GM12878 (cell line): ENCODE measurements around the gene RAB44.

ENCODE experiments used
- EZH2 ChIP-seq: IDR thresholded peaks from 2 replicates; pipeline ENCODE4 v1.6.1; 2012; ENCODE audit warnings: low read depth, mild to moderate bottlenecking, control low read depth, inconsistent platforms, low read length, borderline replicate concordance; ENCODE audit not compliant: control insufficient read depth
- HDAC2 ChIP-seq: fragments of 200-600 bp; sonication (generic); IDR thresholded peaks from 2 replicates; pipeline ENCODE4 v1.6.1; 2017
- POLR2AphosphoS5 ChIP-seq: IDR thresholded peaks from 2 replicates; pipeline ENCODE4 v1.6.1; 2011; ENCODE audit warnings: mild to moderate bottlenecking, low read length, inconsistent platforms
- SIN3A ChIP-seq: IDR thresholded peaks from 2 replicates; pipeline ENCODE4 v1.6.1; 2012; ENCODE audit warnings: low read depth, low read length, improper control_type of control experiment
- ZZZ3 ChIP-seq: IDR thresholded peaks from 2 replicates; pipeline ENCODE4 v1.6.1; 2011; ENCODE audit warnings: low read depth; ENCODE audit not compliant: control insufficient read depth, insufficient read length

- TF ChIP-seq HDAC2 (no peak), POLR2AphosphoS5 (no peak), ZZZ3 (no peak), EZH2 (no peak), SIN3A (no peak)
Observed at GRCh38 chr6:36677753-36678487, 19.7 kb upstream of the RAB44 start.
